ENCODE results near the gene ROPN1B. TPM values are rescaled to one million over a fixed set of nuclear protein-coding genes. Genes with fewer than 3 reads are reported as not detected.

Gene ROPN1B
- total RNA-seq, 1 experiment from 2014 or later = 0.13 TPM

DNA sequence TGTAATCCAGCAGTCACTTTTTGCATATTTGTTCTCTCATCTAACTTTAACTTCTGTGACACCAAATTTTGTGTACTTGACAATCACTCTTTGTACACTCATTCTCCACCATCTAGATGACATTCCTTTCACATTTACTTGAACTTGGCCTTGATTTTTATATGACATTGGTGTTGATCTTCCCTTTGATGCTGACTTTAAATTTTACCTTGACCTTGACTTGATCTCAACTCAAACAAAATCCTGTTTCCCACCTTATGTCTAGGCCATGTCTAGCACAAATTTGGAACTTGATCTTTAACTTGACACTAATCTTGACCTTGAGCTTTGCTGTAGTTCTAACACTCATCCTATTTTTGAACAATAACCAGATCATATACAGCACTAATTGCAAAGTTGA lies 33.2 kb downstream of the ROPN1B start:
- no peak for ATAC-seq
- Mint-ChIP-seq H3K27me3 (ENCODE audit: low read depth) (peaks cover 46% of the 10 kb centered on the region), H3K36me3 (peaks cover 19% of the 10 kb centered on the region), H3K27ac (no peak overlapping the region), H3K4me3 (no peak overlapping the region), H3K9me3 (peaks cover 50% of the 10 kb centered on the region), H3K4me1 (no peaks in the 10 kb centered on the region)
- POLR2A ChIA-PET = no interaction called here
- no peak for TF ChIP-seq TCF7 (CRISPR knock-in tag; IDR thresholded peaks at IDR 0.05; ENCODE audit: low read depth)
- TF ChIP-seq, protein P1, sequence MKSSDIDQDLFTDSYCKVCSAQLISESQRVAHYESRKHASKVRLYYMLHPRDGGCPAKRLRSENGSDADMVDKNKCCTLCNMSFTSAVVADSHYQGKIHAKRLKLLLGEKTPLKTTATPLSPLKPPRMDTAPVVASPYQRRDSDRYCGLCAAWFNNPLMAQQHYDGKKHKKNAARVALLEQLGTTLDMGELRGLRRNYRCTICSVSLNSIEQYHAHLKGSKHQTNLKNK (CRISPR knock-in tag; IDR thresholded peaks at IDR 0.05) = no peak
- no peak for TF ChIP-seq MYBL2 (CRISPR knock-in tag; IDR thresholded peaks at IDR 0.05)
- TF ChIP-seq FOXP1 (CRISPR knock-in tag; IDR thresholded peaks at IDR 0.05; ENCODE audit: borderline replicate concordance) = no peak
- TF ChIP-seq TEAD1 (CRISPR knock-in tag; IDR thresholded peaks at IDR 0.05) = no peak
- TF ChIP-seq ZNF263 (CRISPR knock-in tag; IDR thresholded peaks at IDR 0.05; ENCODE audit: low read depth) = no peak
- TF ChIP-seq, protein P2, sequence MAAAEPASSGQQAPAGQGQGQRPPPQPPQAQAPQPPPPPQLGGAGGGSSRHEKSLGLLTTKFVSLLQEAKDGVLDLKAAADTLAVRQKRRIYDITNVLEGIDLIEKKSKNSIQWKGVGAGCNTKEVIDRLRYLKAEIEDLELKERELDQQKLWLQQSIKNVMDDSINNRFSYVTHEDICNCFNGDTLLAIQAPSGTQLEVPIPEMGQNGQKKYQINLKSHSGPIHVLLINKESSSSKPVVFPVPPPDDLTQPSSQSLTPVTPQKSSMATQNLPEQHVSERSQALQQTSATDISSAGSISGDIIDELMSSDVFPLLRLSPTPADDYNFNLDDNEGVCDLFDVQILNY (CRISPR knock-in tag; IDR thresholded peaks at IDR 0.05) = no peak
- TF ChIP-seq, protein P3, sequence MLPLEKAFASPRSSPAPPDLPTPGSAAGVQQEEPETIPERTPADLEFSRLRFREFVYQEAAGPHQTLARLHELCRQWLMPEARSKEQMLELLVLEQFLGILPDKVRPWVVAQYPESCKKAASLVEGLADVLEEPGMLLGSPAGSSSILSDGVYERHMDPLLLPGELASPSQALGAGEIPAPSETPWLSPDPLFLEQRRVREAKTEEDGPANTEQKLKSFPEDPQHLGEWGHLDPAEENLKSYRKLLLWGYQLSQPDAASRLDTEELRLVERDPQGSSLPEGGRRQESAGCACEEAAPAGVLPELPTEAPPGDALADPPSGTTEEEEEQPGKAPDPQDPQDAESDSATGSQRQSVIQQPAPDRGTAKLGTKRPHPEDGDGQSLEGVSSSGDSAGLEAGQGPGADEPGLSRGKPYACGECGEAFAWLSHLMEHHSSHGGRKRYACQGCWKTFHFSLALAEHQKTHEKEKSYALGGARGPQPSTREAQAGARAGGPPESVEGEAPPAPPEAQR (CRISPR knock-in tag; IDR thresholded peaks at IDR 0.05) = no peak
- TF ChIP-seq ELF4 (CRISPR knock-in tag; IDR thresholded peaks at IDR 0.05; ENCODE audit: low read depth) = no peak
- no peak for TF ChIP-seq SP1 (CRISPR knock-in tag; conservative IDR thresholded peaks at IDR 0.05)
- TF ChIP-seq CREM (CRISPR knock-in tag; IDR thresholded peaks at IDR 0.05) = no peak
- TF ChIP-seq FOXJ3 (CRISPR knock-in tag; IDR thresholded peaks at IDR 0.05; ENCODE audit: borderline replicate concordance) = no peak
- TF ChIP-seq, protein P4, sequence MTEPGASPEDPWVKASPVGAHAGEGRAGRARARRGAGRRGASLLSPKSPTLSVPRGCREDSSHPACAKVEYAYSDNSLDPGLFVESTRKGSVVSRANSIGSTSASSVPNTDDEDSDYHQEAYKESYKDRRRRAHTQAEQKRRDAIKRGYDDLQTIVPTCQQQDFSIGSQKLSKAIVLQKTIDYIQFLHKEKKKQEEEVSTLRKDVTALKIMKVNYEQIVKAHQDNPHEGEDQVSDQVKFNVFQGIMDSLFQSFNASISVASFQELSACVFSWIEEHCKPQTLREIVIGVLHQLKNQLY (CRISPR knock-in tag; IDR thresholded peaks at IDR 0.05) = no peak
- TF ChIP-seq, protein P5, sequence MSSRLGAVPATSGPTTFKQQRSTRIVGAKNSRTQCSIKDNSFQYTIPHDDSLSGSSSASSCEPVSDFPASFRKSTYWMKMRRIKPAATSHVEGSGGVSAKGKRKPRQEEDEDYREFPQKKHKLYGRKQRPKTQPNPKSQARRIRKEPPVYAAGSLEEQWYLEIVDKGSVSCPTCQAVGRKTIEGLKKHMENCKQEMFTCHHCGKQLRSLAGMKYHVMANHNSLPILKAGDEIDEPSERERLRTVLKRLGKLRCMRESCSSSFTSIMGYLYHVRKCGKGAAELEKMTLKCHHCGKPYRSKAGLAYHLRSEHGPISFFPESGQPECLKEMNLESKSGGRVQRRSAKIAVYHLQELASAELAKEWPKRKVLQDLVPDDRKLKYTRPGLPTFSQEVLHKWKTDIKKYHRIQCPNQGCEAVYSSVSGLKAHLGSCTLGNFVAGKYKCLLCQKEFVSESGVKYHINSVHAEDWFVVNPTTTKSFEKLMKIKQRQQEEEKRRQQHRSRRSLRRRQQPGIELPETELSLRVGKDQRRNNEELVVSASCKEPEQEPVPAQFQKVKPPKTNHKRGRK (CRISPR knock-in tag; IDR thresholded peaks at IDR 0.05; ENCODE audit: borderline replicate concordance) = no peak
- TF ChIP-seq, protein P6, sequence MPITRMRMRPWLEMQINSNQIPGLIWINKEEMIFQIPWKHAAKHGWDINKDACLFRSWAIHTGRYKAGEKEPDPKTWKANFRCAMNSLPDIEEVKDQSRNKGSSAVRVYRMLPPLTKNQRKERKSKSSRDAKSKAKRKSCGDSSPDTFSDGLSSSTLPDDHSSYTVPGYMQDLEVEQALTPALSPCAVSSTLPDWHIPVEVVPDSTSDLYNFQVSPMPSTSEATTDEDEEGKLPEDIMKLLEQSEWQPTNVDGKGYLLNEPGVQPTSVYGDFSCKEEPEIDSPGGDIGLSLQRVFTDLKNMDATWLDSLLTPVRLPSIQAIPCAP (CRISPR knock-in tag; IDR thresholded peaks at IDR 0.05) = no peak
- no peak for TF ChIP-seq RORB (CRISPR knock-in tag; IDR thresholded peaks at IDR 0.05)
- TF ChIP-seq ZNF396 (CRISPR knock-in tag; IDR thresholded peaks at IDR 0.05; ENCODE audit: borderline replicate concordance) = no peak
- no peak for TF ChIP-seq ZNF219 (CRISPR knock-in tag; IDR thresholded peaks at IDR 0.05; ENCODE audit: borderline replicate concordance)
- no peak for TF ChIP-seq KAT7 (CRISPR knock-in tag; IDR thresholded peaks at IDR 0.05; ENCODE audit: borderline replicate concordance)
- no peak for DNase-seq (ENCODE audit: low spot score)
- CTCF ChIA-PET = no interaction called here

DNA sequence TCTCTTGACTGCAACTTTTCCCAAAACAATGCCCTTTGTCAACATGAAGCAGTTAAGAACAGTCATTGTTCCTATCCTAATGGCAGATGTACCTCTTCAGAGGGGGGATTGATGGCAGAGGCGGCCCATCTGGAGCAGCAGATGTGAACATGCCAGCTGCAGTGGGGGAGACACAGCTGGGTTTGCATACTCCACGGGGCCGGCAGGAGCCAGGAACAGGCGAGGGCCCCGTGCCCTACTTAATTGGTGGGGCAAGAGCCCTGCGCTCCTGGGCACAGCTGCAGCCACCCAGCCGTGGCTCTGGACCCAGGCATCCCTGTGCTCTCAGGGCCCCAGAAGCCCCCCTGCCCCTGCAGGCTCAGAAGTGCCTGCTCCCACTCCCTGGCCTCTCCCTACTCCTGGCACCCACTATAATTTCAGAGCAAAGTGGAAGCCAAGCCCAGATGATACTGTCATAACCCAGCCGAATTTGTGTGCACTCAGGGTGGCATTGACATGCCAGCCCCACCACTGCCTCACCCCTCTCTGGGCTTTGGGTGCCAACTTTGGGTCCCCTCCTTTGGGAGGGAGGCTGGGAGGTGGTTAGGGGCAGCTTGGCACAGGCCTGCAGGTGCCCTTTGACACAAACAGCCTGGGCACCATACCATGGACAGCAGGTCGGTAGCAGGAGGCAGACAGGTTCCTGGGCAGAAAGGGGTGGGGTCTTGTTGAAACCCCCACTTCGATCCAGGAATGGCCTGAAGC lies 34.6 kb downstream of the ROPN1B start:
- POLR2A ChIA-PET = no interaction called here

More for the DNA sequence above, 34.6 kb downstream of the ROPN1B start:
- peaks cover 32% of the 10 kb centered on the region for H3K27me3 Mint-ChIP-seq (ENCODE audit: low read depth)
- ATAC-seq = no peak
- no peak overlapping the region for H3K4me3 Mint-ChIP-seq
- no peaks in the 10 kb centered on the region for H3K4me1 Mint-ChIP-seq
- CTCF ChIA-PET = no interaction called here
- H3K36me3 Mint-ChIP-seq = peaks cover 15% of the 10 kb centered on the region
- H3K9me3 Mint-ChIP-seq = peaks cover 36% of the 10 kb centered on the region
- no peak overlapping the region for H3K27ac Mint-ChIP-seq
- TF ChIP-seq ETV6 (CRISPR knock-in tag; IDR thresholded peaks at IDR 0.05) (no peak), ZNF416 (CRISPR knock-in tag; IDR thresholded peaks at IDR 0.05) (no peak), FOXK1 (CRISPR knock-in tag; IDR thresholded peaks at IDR 0.05) (no peak), CBFB (CRISPR knock-in tag; IDR thresholded peaks at IDR 0.05; ENCODE audit: low read depth) (no peak), GABPB1 (CRISPR knock-in tag; IDR thresholded peaks at IDR 0.05) (no peak)
- TF ChIP-seq, protein P7, sequence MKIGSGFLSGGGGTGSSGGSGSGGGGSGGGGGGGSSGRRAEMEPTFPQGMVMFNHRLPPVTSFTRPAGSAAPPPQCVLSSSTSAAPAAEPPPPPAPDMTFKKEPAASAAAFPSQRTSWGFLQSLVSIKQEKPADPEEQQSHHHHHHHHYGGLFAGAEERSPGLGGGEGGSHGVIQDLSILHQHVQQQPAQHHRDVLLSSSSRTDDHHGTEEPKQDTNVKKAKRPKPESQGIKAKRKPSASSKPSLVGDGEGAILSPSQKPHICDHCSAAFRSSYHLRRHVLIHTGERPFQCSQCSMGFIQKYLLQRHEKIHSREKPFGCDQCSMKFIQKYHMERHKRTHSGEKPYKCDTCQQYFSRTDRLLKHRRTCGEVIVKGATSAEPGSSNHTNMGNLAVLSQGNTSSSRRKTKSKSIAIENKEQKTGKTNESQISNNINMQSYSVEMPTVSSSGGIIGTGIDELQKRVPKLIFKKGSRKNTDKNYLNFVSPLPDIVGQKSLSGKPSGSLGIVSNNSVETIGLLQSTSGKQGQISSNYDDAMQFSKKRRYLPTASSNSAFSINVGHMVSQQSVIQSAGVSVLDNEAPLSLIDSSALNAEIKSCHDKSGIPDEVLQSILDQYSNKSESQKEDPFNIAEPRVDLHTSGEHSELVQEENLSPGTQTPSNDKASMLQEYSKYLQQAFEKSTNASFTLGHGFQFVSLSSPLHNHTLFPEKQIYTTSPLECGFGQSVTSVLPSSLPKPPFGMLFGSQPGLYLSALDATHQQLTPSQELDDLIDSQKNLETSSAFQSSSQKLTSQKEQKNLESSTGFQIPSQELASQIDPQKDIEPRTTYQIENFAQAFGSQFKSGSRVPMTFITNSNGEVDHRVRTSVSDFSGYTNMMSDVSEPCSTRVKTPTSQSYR (CRISPR knock-in tag; IDR thresholded peaks at IDR 0.05) = no peak
- TF ChIP-seq, protein P8, sequence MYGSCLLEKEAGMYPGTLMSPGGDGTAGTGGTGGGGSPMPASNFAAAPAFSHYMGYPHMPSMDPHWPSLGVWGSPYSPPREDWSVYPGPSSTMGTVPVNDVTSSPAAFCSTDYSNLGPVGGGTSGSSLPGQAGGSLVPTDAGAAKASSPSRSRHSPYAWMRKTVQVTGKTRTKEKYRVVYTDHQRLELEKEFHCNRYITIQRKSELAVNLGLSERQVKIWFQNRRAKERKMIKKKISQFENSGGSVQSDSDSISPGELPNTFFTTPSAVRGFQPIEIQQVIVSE (CRISPR knock-in tag; IDR thresholded peaks at IDR 0.05; ENCODE audit: borderline replicate concordance) = no peak
- no peak for DNase-seq (ENCODE audit: low spot score)
